ENCODE results near the gene PJVK.

DNA sequence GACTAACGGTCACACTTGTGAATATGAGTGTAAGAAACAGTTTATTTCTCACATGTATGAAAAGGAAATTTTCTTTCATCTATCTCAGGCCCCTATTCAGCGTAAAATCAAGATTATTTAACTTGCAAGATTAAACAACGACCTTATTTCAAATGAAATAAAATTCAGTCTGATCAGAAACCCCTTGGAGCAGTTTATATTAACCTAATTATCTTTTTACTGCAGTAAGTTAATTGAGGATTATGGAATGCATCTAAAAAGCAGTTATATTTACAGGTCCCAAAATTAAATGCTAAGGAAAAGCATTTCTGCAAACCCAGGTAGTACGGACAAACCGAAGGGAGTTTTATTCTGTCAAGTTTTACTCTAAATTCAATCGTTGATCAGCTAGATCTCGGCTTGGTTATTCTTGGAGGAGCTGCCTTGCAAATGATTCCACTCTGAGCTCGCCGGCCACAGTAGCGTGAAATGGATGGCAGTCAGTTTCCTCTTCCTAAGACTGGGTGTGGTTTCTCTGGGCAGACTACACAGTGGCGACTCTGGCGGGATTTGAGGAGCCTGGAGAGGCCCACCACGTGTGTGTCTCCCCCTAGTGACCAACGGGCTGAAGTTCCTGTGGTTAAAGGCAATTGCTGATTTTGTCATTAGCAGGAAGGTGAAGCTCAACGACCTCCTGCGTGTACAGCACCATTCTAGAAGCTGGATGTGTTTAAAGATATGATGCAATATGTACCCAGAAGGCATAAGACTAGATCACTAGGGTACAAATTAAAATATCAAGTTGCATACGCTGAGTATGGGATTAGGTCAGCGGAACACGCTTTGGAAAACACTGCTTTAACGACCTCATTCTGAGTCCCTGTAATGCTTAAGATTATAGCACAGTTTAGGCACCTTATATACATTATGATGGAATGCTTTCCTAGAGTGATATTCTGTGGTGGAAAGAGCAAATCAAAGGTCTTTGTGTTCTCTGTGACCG lies 36.6 kb upstream of the PJVK start:
- TF ChIP-seq, protein P1, sequence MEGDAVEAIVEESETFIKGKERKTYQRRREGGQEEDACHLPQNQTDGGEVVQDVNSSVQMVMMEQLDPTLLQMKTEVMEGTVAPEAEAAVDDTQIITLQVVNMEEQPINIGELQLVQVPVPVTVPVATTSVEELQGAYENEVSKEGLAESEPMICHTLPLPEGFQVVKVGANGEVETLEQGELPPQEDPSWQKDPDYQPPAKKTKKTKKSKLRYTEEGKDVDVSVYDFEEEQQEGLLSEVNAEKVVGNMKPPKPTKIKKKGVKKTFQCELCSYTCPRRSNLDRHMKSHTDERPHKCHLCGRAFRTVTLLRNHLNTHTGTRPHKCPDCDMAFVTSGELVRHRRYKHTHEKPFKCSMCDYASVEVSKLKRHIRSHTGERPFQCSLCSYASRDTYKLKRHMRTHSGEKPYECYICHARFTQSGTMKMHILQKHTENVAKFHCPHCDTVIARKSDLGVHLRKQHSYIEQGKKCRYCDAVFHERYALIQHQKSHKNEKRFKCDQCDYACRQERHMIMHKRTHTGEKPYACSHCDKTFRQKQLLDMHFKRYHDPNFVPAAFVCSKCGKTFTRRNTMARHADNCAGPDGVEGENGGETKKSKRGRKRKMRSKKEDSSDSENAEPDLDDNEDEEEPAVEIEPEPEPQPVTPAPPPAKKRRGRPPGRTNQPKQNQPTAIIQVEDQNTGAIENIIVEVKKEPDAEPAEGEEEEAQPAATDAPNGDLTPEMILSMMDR (IDR thresholded peaks at IDR 0.05): peak; percentile 94
- TF ChIP-seq EZH2phosphoT487 (IDR thresholded peaks at IDR 0.05; ENCODE audit: borderline replicate concordance, low read depth) (no peak), FOXM1 (IDR thresholded peaks at IDR 0.05; ENCODE audit: low read depth) (no peak), EP300 (IDR thresholded peaks at IDR 0.05; ENCODE audit: borderline replicate concordance in 1 of 2, low read depth in 1 of 2, low read length in 1 of 2) (no peak)

Data from SK-N-SH (cell line).